ENCODE measurements around the gene RASAL1.

RASAL1 gene

GRCh38 chr12:113093409-113094101 lies 42.0 kb downstream of the RASAL1 start:
- in situ Hi-C loops (cut with HindIII; ENCODE audit: low sequenced_read_pairs) = no loop called here
- no peak for TF ChIP-seq CTCF (IDR thresholded peaks at IDR 0.05; ENCODE audit: low read depth, low read length)
- no peak for DNase-seq (ENCODE audit: low read depth, low spot score)
- no peak overlapping the region for H3K4me3 ChIP-seq (ENCODE audit: low read depth, low read length)

- in situ Hi-C loops (cut with HindIII; ENCODE audit: low sequenced_read_pairs) = no loop called here
- no peak overlapping the region for H3K4me3 ChIP-seq (ENCODE audit: low read depth, low read length)
- DNase-seq (ENCODE audit: low read depth, low spot score) = no peak
- TF ChIP-seq CTCF (IDR thresholded peaks at IDR 0.05; ENCODE audit: low read depth, low read length) = no peak
These were observed 42.8 kb downstream of the RASAL1 start for GRCh38 chr12:113092607-113093408.

- H3K4me3 ChIP-seq (ENCODE audit: low read depth, low read length) = no peak overlapping the region
- in situ Hi-C loops (cut with HindIII; ENCODE audit: low sequenced_read_pairs) = no loop called here
- TF ChIP-seq CTCF (IDR thresholded peaks at IDR 0.05; ENCODE audit: low read depth, low read length) = no peak
- no peak for DNase-seq (ENCODE audit: low read depth, low spot score)
These were observed 44.1 kb downstream of the RASAL1 start for GRCh38 chr12:113091506-113091905.

GRCh38 chr12:113090740-113091139 lies 44.8 kb downstream of the RASAL1 start:
- DNase-seq (ENCODE audit: low read depth, low spot score) = no peak
- no peak overlapping the region for H3K4me3 ChIP-seq (ENCODE audit: low read depth, low read length)
- TF ChIP-seq CTCF (IDR thresholded peaks at IDR 0.05; ENCODE audit: low read depth, low read length) = no peak
- in situ Hi-C loops (cut with HindIII; ENCODE audit: low sequenced_read_pairs) = no loop called here

- no peak overlapping the region for H3K4me3 ChIP-seq (ENCODE audit: low read depth, low read length)
- TF ChIP-seq CTCF (IDR thresholded peaks at IDR 0.05; ENCODE audit: low read depth, low read length) = no peak
- in situ Hi-C loops (cut with HindIII; ENCODE audit: low sequenced_read_pairs) = no loop called here
- no peak for DNase-seq (ENCODE audit: low read depth, low spot score)
These were observed 45.7 kb downstream of the RASAL1 start for GRCh38 chr12:113089839-113090238.

GRCh38 chr12:113088971-113089756 lies 46.4 kb downstream of the RASAL1 start:
- H3K4me3 ChIP-seq (ENCODE audit: low read depth, low read length) = no peak overlapping the region
- no peak for DNase-seq (ENCODE audit: low read depth, low spot score)
- in situ Hi-C loops (cut with HindIII; ENCODE audit: low sequenced_read_pairs) = no loop called here
- TF ChIP-seq CTCF (IDR thresholded peaks at IDR 0.05; ENCODE audit: low read depth, low read length) = no peak

All from astrocyte of the spinal cord (primary cell).